DOHH2 (cell line): ENCODE measurements around the gene SCN8A.

ENCODE experiments used
- H3F3A ChIP-seq: fragments of 200-600 bp; sonication (generic), shearing (Covaris generic); 2 replicates; pipeline ENCODE4 v1.6.0; 2016; ENCODE audit warnings: antibody characterized with exemption, mild to moderate bottlenecking; ENCODE audit not compliant: control insufficient read depth, insufficient read depth
- H3K27ac ChIP-seq: fragments of 200-600 bp; sonication (generic); 2 replicates; pipeline ENCODE4 v1.5.1; 2014; ENCODE audit warnings: low read depth, mild to moderate bottlenecking, low read length, moderate library complexity
- H3K27me3 ChIP-seq: fragments of 200-600 bp; sonication (generic); 2 replicates; pipeline ENCODE4 v1.6.1; 2014; ENCODE audit warnings: mild to moderate bottlenecking, low read length, mixed read lengths; ENCODE audit not compliant: control insufficient read depth
- H3K36me3 ChIP-seq: fragments of 200-600 bp; sonication (generic); 2 replicates; pipeline ENCODE4 v1.6.1; 2014; ENCODE audit warnings: mild to moderate bottlenecking, low read length, moderate library complexity, mixed read lengths; ENCODE audit not compliant: control insufficient read depth
- H3K4me1 ChIP-seq: fragments of 200-600 bp; sonication (generic); 2 replicates; pipeline ENCODE4 v1.6.1; 2014; ENCODE audit warnings: mild to moderate bottlenecking, low read length, mixed read lengths; ENCODE audit not compliant: control insufficient read depth
- H3K4me2 ChIP-seq: fragments of 200-600 bp; sonication (generic); 2 replicates; pipeline ENCODE4 v1.6.0; 2014; ENCODE audit warnings: mild to moderate bottlenecking, low read length, moderate library complexity
- H3K4me3 ChIP-seq: fragments of 200-600 bp; sonication (generic); 2 replicates; pipeline ENCODE4 v1.5.1; 2014; ENCODE audit warnings: mild to moderate bottlenecking, low read length, mixed read lengths
- H3K79me2 ChIP-seq: fragments of 200-600 bp; sonication (generic); 2 replicates; pipeline ENCODE4 v1.6.1; 2014; ENCODE audit warnings: mild to moderate bottlenecking, low read length, mixed read lengths; ENCODE audit not compliant: control insufficient read depth
- H3K9me2 ChIP-seq: fragments of 200-600 bp; sonication (generic); replicated peaks from 2 replicates; pipeline ENCODE4 v1.6.1; 2014; ENCODE audit warnings: mild to moderate bottlenecking, low read length, mixed read lengths; ENCODE audit not compliant: control insufficient read depth
- H3K9me3 ChIP-seq: fragments of 200-600 bp; sonication (generic); 2 replicates; pipeline ENCODE4 v1.6.1; 2014; ENCODE audit warnings: antibody characterized with exemption, low read length, mixed read lengths; ENCODE audit not compliant: control insufficient read depth, insufficient read depth
- H4K20me1 ChIP-seq: fragments of 200-600 bp; sonication (generic); 2 replicates; pipeline ENCODE4 v1.6.0; 2014; ENCODE audit warnings: low read depth, mild to moderate bottlenecking, antibody characterized with exemption, low read length, moderate library complexity; ENCODE audit not compliant: control insufficient read depth, insufficient read depth
- CTCF ChIP-seq: fragments of 200-600 bp; sonication (generic); IDR thresholded peaks from one replicate; pipeline ENCODE4 v1.5.1; 2014; ENCODE audit warnings: antibody characterized with exemption, mild to moderate bottlenecking, low read depth, low read length; ENCODE audit not compliant: poor library complexity, severe bottlenecking
- EZH2phosphoT487 ChIP-seq: fragments of 200-600 bp; sonication (generic); IDR thresholded peaks from 2 replicates; pipeline ENCODE4 v1.6.1; 2017; ENCODE audit warnings: borderline replicate concordance, mild to moderate bottlenecking, antibody characterized with exemption, low read length, moderate library complexity, mixed read lengths

The SCN8A gene

GRCh38 chr12:51669996-51670395 lies 79.0 kb downstream of the SCN8A start:
- Histone ChIP-seq H3K9me3 (no peaks in the 10 kb centered on the region), H3K4me1 (no peaks in the 10 kb centered on the region), H3F3A (no peaks in the 10 kb centered on the region), H3K9me2 (no peaks in the 10 kb centered on the region), H3K79me2 (no peaks in the 10 kb centered on the region), H3K27ac (no peak overlapping the region), H4K20me1 (no peaks in the 10 kb centered on the region), H3K4me2 (no peak overlapping the region), H3K36me3 (no peaks in the 10 kb centered on the region), H3K27me3 (peaks cover 48% of the 10 kb centered on the region), H3K4me3 (no peak overlapping the region)
- TF ChIP-seq EZH2phosphoT487: no peak
- TF ChIP-seq CTCF: no peak

- H3K9me2 ChIP-seq: no peaks in the 10 kb centered on the region
- H3K4me1 ChIP-seq: no peaks in the 10 kb centered on the region
- peaks cover 61% of the 10 kb centered on the region for H3K27me3 ChIP-seq
- no peak overlapping the region for H3K4me2 ChIP-seq
- no peaks in the 10 kb centered on the region for H4K20me1 ChIP-seq
- no peaks in the 10 kb centered on the region for H3K9me3 ChIP-seq
- H3F3A ChIP-seq: no peaks in the 10 kb centered on the region
- no peak overlapping the region for H3K4me3 ChIP-seq
- no peaks in the 10 kb centered on the region for H3K79me2 ChIP-seq
- H3K27ac ChIP-seq: no peak overlapping the region
- no peaks in the 10 kb centered on the region for H3K36me3 ChIP-seq
- no peak for TF ChIP-seq EZH2phosphoT487
- TF ChIP-seq CTCF: no peak
These were observed 81.3 kb downstream of the SCN8A start for GRCh38 chr12:51672334-51672733.

- Histone ChIP-seq H3K4me2 (no peak overlapping the region), H3K9me2 (no peaks in the 10 kb centered on the region), H4K20me1 (no peaks in the 10 kb centered on the region), H3K27ac (no peak overlapping the region), H3K9me3 (no peaks in the 10 kb centered on the region), H3K4me1 (no peaks in the 10 kb centered on the region), H3K36me3 (no peaks in the 10 kb centered on the region), H3F3A (no peaks in the 10 kb centered on the region), H3K27me3 (peaks cover 52% of the 10 kb centered on the region), H3K79me2 (no peaks in the 10 kb centered on the region), H3K4me3 (no peak overlapping the region)
- TF ChIP-seq EZH2phosphoT487: no peak
- TF ChIP-seq CTCF: no peak
These were observed 84.2 kb downstream of the SCN8A start for GRCh38 chr12:51675071-51675803.
